Measurements from ENCODE around the gene CKM.
"Not testable (repeated sequence)": the region's sequence is repeated elsewhere in the genome, so short reads cannot be mapped to it uniquely, and the experiment has no call there.

The CKM gene

GRCh38 chr19:45349430-45349941, 26.8 kb upstream of the CKM start:
- DNase-seq (ENCODE audit: low read depth in 2 of 2), result no peak

DNA sequence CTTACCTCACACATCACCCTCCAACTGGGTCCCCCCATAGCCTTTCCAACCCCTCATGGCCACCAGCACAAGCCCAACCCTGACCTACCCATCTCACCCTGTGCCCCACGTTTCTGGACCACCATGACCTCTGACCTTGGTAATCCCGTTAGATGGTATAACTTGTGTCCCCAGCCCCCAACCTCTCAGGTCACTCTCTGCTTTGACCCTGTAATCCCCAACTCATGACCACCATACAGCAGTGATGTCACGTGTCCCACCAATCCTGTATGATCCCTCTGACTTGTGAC, 26.4 kb upstream of the CKM start:
- no peak for DNase-seq (ENCODE audit: low read depth in 2 of 2)

DNA sequence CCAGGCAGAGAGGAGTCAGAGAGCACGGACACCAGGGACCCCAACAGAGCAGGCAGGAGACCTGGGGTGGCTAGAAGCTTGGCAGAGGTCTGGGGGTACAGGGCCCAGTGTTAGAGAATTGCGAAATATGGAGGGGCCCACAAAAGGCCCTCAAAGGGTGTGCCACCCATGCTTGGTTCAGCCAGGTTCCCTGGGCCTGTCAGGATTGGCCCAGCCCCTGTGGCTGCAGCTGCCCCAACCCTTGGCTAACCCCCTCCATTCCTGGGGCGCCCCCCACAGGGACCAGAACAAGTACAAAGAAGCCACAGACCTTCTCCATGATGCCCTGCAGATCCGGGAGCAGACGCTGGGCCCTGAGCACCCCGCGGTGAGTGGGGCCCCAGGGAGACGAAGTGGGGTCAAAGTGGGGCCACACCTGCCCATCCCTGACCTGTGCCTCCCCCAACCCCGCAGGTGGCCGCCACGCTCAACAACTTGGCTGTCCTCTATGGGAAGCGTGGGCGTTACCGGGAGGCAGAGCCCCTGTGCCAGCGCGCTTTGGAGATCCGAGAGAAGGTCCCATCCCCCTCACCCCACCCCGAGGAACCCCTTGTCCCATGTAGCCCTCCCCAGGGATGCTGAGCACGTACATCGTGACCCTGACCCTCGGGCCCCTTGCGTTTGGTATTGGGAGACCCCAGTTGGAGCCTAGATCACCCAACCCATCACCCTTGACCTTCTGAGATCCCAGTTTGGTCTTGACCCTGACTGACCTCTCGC, 25.9 kb upstream of the CKM start:
- DNase-seq (ENCODE audit: low read depth in 2 of 2), result no peak

GRCh38 chr19:45347570-45348366, 25.1 kb upstream of the CKM start:
- DNase-seq (ENCODE audit: low read depth in 2 of 2), result no peak

DNA sequence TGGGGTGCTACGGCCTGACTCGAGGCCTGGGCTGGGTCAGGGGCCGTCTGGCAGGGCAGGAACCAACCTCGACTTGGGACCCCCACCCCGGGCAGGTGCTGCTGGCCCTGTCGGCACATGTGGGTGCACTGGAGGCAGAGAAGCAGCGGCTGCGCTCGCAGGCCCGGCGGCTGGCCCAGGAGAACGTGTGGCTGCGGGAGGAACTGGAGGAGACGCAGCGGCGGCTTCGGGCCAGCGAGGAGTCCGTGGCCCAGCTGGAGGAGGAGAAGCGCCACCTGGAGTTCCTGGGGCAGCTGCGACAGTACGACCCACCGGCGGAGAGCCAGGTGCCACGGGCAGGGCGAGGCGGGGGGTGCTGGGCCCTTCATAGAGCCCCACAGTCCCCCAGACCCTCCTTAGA, 23.8 kb upstream of the CKM start:
- no peak for DNase-seq (ENCODE audit: low read depth in 2 of 2)

- no peak for DNase-seq (ENCODE audit: low read depth in 2 of 2)
These were observed 22.8 kb upstream of the CKM start for GRCh38 chr19:45345506-45345860.

DNA sequence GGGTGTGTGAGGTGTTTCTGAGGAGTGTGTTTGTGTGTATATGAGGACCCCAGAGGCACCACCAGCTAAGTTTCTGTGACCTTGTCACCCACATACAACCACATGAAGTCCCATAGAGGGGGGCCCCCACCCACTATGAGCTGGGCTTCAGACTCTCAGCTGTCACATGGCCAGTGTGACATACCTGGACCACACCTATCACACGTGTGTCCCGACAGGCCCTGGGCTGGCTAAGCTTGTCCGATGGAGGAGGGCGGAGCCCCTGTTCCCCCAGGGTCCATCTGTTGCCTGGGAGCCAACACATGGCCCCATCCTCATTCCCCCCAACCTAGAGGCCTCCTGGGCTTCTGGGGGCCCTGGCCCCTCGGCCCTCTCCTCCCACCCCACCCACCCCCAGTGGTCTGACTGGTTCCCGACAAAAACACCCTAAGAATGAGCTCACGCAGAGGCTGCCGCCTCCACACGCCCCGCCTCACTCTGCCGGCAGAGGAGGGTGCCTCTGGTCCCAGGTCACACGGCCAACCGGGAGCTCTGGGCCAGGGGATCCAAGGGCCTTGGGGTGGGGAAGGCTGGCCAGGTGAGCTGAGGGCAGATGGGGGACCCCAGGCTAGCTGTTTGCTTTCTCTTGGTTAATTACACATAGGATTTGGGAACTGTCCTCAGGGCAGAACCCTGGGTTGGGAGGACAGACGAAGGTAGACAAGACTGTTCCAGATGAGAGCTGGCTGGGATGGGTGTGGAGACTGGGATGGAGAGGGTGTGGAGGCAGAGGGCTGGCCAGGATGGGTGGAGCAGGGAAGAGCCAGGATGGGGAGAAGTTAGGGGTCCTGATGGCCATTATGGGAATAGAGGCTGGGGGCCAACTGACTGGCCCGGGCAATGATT, 22.2 kb upstream of the CKM start:
- DNase-seq (ENCODE audit: low read depth in 2 of 2), result no peak

DNA sequence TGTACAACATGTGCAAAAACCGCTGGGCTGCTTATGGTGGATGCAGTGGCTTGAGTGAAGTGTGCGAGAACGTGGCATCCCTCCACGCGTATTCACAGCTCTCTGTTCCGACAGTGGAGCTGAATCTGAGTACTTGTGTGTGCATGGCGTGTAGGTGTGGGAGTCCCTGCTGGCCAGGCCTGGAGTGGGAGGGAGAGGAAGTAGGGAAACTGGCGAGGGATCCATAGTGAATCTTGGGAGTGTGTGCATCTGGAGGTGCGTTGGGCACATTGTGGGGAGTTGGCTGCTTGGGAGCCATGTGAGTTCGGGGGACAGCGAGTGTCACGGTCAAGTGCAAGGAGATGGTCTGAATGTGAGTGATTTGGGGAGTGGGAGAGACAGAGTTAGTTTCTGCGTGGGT, 20.2 kb upstream of the CKM start:
- DNase-seq (ENCODE audit: low read depth in 2 of 2), result no peak

DNA sequence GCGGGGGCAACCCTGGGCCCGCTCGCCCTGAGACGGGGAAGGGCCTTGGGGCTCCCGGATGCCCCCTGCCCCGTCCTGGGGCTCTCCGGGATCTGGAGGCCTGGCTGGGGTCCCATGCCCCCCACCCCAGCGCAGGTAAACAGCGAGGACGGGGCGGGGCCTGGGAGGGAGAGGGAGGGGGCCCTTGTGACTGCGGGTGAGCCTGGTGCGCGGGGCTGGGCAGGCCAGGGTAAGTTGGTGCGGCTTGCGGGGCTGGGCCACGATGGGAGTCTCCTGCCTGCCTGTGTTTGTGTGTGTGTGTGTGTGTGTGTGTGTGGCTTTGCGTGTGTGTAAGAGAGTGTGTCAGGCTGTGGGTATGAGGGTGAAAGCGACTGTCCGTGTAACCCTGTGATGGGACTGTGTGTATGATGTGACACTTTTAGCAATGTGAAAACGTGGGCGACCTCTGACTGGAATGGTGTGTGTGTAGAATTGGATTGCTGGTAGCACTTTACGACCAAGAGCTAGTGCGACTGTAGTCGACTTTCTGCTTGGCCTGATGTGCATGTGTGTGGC, 18.3 kb upstream of the CKM start:
- DNase-seq (ENCODE audit: low read depth in 2 of 2), result no peak

DNA sequence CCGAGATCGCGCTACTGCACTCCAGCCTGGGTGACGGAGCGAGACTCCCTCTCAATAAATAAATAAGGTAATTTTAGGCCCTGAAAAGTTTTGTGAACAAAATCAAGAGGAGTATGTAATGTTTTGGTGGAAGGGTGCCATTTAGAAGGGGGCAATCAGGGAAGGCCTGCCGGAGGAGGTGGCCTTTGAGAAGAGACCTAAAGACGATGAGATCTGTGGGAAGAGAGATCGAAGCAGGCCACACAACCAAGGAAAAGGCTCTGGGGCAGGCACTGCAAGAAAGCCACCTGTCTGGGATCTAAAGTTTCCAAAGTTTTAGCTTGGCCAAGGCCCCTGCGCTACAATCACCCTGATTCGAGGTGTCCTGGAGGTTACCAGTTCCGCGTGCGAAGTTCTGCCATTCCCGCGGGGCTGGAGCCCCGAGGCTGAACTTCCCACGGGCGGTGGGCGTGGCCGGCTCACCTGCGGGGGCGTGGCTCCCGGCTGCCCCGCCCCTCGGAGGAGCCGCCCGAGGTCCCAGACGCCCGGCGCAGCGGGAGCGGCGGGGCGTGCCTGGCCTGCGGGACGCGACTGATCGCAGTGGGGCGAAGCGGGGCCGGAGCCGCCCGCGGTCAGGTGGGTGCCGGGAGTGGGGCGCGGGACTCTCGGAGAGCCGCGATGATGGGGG, 17.7 kb upstream of the CKM start, which contains the start of gene KLC3:
Gene KLC3 (plus strand): TSS at position 519 of the 667 bp plus-strand sequence. CDS start 4,792 bp downstream, outside the sequence.
- DNase-seq (ENCODE audit: low read depth in 2 of 2), result peak; percentile 14 to 19

DNA sequence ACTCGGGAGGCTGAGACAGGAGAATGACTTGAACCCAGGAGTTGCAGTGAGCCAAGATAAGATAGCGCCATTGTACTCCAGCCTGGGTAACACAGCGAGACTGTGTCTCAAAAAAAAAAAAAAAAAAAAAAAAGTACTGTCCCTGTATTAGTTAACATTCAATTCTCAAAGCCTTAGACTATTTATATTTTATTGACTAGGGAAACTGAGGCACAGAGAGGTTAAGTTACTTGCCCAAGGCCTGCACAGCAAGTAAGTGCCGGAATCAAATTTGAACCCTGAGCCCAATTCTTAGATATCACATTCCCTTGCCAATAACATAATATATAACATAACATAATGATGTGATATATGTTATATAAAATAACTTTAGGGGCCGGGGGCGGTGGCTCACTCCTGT, 17.0 kb upstream of the CKM start:
- no peak for DNase-seq (ENCODE audit: low read depth in 2 of 2)

DNA sequence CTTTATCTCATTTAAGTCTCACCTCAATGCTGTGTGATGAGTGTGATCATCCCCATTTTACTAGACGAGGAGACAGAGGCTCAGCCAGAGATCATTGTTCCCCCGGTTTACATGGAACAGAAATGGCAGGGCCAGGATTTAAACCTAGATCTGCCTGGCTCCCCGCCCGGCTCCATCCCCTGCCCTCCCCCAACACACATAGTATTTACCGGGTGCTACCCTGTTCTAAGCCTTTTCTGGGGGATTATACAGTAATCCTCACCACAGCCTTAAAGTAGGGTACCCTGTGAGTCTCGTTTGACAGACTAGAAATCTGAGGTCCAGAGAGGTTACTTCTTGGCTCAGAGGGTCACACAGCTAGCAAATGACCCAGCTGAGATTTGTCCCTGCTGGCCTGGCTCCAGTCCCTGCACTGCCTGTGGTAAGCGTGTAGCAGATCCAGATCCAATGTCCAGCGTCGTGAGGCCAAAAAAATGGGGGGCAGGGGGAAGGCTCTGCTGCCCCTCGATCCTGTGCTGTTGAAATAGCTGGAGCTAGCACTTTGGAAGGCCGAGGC, 14.1 kb upstream of the CKM start:
- no peak for DNase-seq (ENCODE audit: low read depth in 2 of 2)

DNA sequence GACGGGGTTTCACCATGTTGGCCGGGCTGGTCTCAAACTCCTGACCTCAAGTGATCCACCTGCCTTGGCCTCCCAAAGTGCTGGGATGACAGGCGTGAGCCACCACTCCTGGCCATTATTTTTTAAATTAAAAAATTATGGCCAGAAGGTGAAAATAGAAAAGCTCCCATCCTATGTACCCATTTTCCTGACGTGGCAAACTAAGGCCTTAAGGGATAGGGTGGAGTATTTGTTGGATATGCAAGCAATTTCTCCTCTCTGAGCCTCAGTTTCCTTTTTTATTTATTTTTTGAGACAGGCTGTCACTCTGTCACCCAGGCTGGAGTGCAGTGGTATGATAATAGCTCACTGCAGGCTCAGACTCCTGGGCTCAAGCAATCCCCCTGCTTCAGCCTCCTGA, 12.2 kb upstream of the CKM start:
- not testable (repeated sequence) for DNase-seq (ENCODE audit: low read depth in 2 of 2)

DNA sequence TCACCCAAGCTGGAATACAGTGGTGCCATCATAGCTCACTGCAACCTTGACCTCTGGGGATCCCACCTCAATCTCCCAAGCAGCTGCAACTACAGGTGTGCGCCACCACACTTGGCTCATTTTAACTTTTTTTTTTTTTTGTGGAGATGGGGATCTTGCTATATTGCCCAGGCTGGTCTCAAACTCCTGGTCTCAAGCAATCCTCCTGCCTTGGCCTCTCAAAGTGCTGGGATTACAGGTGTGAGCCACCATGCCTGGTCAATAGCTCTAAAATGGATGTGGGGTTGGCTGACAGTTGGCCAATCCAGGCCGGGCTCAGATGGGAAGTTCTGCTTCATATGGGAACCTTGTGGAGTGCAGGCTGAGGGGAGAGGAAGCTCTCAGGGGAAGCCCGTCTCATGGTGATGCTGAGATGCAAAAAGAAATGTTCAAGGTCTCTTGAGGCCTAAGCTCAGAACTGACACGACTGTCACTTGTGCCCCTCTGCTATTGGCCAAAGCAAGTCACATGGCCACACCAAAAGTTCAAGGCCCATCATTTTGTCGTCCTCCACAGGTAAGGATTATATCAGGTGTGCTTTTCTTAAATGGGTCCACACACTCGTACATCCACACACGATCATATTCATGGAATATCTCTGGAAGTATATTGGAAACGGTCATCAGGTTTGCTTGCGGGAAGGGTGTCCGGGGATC, 11.1 kb upstream of the CKM start:
- DNase-seq (ENCODE audit: low read depth in 2 of 2), result no peak

DNA sequence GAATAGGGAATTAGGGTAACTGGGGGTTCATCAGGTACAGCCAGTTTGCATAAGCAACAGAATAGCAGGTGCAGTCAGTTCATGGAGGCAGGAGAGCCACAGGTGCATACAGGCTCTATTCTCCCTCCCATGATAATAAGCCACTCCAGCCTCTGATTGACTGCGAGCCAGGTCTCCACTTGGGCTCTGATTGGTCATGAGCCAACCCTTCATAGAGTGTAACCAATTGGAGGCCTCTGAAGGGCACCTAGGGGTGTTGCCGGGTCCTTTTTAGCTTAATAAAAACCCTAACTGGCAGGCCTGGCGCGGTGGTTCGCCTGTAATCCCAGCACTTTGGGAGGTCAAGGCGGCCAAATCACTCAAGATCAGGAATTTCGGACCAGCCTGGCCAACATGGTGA, 8.7 kb upstream of the CKM start:
- no peak for DNase-seq (ENCODE audit: low read depth in 2 of 2)

- DNase-seq (ENCODE audit: low read depth in 2 of 2), result no peak
These were observed 4.9 kb upstream of the CKM start for GRCh38 chr19:45327404-45328143.

- DNase-seq (ENCODE audit: low read depth in 2 of 2), result no peak
These were observed 1.8 kb upstream of the CKM start for GRCh38 chr19:45324349-45324907.

DNA sequence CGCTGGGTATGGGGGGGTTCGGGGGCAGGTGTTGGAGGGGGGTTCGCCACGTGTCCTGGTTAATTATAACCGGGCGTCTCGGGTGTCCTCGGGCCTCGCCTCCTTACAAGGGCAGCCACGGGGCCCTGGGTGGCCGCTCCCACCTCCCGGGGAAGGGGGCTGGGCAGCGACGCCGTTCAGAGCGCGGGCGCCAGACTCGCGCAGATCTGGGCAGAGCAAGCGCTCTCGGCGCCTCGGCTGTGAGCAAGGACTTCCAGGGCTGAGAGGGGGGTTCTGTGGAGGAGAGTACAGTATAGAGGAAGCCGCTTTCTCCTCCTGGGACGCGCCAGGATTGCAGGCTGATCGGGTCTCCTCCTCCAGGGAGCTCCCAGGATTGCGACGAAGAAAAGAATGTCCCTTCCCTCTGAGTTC, 1.0 kb upstream of the CKM start:
- DNase-seq (ENCODE audit: low read depth in 2 of 2), result no peak

DNA sequence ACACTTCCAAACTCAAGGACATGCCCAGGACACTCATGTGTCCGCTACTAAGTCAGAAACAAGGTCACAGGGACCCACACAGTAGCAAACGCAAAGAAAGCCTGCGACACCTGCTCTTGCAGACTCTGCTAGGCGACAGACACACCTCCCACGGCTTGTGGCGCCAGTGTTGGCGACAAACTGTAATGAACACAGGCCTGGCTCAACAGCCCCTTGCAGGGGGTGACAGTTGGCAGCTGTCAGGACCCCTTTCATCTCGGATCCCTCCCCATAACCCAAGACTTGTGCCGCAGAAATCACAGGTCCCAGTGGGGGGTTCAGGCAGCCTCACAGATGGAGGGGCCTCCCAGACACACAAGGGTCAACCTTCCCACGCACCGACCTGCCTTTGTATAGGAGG, 364 bp downstream of the CKM start:
- no peak for DNase-seq (ENCODE audit: low read depth in 2 of 2)

All from stimulated activated CD8-positive, alpha-beta memory T cell treated with anti-CD3 and anti-CD28 coated beads, Interleukin-15, amount 100 ng/mL, for 48 hours (primary cell).